Embryonic facial prominence (tissue), 1 donor: ENCODE measurements around the gene DOCK10.
"Not testable (repeated sequence)": the region's sequence is repeated elsewhere in the genome, so short reads cannot be mapped to it uniquely, and the experiment has no call there.

Source experiments
- DNase-seq: peaks from one replicate; pipeline ENCODE4 v3.0.0-alpha.2; 2016; ENCODE audit errors: extremely low spot score

Gene DOCK10

DNA sequence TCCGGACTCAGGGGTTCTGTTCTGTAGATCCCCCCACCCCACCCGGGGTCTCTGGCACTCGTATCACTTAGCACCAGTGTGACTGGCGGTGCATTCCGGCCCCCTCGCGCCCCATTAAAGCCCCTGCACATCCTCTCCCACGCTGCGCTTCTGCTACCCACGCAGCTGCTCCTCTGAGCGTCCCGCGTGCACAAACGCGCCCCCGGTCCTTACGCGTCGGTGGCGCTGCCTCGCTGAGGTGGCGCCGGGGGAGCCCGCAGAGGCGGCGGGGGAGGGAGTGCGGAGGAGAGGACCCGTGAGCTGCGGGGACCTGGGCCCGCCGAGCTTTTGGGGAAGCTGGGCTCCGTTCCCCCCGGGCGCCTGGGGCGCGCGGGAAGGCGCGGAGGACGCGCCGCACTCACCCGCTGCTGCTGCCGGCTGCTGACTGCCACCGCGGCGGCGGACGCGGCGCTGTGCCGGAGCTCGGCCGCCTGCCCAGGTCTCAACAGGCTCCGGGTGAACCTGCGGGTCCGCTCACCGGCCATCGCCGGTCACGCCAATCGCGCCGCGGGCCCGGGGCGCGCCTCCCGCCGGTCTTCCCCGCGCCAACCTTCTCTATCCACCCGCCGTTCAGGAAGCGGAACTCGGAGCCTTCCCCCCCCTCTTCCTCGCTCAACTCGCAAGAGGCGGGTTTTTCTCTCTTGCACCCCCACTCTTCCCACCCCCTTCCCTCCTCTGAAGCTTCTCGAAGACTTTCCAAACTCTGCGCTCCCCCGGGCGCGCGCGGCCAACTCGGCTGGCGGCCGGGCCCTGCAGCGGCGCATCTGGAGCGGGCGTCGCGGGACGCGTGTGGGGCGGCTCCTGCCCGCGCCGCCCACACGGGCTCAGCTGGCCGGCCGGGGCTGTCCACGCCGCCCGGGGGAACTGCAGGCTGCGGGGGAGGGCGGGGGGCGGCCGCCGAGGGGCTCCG lies at the start of gene DOCK10:
Gene DOCK10, minus strand, starts transcription at position 618 of the 949 bp plus-strand sequence. Its CDS starts 94 bp downstream, at position 524.
- no peak for DNase-seq

DNA sequence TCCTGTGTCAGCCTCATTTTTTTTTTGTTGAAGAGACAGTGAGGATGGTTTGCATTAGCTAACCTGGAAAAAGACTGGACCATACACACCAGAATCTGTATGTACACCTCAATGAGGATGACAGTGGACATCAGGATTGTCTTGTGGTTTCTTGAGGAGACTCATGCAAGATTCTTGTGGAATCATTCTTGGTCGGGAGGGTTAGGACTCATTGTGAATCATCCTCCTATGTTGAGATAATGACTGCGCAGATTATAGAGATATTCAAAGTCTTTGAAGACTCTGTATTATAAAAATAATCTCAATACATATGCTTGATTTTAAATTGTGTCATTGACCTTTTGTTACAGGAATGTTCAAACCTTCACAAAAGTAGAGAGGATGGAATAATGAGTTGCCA lies 49.1 kb upstream of the DOCK10 start:
- no peak for DNase-seq

DNA sequence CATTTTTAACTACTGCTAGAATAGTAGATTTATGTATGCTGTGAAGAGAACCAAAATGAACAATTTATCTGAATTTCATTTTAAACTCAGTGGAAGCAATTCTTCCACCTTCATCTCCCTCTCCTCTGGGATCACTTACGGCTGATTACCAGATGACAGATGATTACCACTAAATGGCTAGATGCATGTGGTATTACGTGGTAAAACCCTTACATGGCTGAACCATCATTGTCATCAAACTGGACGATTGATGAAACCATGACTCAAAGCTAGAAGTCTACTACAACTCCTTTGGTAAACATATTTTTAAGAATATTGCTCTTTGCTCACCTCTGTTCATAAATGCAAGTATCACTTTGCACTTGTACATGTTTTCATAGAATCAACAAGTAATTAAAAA lies 48.5 kb upstream of the DOCK10 start:
- DNase-seq: no peak

DNA sequence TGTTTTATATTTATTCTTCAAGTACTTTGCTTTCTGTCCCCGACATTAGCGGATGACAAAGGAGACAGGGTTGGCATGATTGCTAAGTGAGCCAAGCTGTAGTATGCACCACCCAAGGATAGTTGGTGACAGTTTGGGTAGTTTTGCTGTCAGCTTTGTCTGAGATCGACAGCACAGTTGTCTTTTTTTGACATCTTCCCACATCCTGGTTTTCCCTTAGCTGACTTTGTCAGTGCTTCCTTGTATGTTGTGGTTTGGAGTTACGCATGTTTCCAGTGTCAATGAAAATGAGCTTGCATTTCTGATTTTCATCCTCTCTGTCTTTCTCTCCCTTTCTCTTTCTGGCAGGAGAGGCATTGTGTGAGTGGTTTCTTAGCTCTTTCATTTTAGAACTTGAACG lies 44.6 kb upstream of the DOCK10 start:
- DNase-seq: no peak

DNA sequence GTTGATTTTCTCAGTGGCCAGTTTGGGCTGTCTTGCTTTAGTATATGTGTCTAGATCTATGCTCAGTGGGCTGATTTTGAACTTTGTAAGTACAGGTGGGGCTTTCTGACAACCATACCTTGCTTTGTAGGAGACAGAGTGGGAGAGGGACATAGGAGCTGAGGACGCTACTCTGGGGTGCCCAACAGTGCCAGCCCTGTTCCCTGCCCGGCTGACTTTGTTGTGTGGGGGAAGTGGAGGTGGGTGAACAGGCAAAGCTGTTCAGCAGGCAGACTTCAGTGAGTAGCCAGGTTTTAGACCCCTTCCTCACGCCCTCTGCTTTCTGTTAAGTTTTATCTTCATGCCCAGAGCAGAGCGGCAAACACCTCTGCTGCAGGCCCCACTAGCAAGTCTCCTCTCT lies 44.2 kb upstream of the DOCK10 start:
- no peak for DNase-seq

DNA sequence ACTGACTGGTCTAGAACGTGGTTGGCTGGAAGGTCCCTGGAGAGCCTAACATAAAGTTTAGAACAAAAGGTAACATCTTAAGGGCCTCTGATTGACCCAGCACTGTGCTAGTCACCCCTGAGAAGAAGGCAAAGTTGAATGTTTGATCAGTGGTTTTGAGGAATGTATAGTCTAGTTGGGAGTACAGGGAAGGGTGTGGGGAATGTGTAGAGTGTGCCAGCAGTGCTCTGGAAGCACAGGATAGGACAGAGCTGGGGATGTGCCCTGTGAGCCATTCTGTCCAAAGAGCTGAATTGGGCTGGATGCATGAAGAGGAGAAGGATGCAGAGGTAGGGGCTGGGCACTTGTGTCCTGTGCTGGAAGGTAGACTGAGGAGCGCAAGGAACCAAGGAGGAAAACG lies 41.0 kb upstream of the DOCK10 start:
- no peak for DNase-seq

DNA sequence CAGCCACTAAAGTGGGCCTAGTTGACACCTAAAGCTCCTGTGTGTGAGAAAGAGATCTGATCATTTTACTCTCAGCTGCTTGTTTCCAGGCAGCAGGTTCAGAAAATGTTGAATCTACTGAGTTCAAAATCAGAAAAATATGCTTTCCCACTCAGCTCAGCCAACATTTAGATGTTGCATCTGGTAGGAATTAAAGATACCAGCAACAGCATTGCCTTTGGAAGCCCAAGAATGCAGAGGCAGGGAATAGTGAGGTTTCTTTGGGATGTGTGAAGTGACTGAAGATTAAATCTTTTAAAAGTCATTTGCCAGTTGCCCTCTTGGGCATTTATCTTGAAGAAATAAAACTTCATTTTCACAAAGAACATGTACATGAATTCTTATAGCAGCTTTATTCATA lies 33.9 kb upstream of the DOCK10 start:
- DNase-seq: peak; percentile 24

DNA sequence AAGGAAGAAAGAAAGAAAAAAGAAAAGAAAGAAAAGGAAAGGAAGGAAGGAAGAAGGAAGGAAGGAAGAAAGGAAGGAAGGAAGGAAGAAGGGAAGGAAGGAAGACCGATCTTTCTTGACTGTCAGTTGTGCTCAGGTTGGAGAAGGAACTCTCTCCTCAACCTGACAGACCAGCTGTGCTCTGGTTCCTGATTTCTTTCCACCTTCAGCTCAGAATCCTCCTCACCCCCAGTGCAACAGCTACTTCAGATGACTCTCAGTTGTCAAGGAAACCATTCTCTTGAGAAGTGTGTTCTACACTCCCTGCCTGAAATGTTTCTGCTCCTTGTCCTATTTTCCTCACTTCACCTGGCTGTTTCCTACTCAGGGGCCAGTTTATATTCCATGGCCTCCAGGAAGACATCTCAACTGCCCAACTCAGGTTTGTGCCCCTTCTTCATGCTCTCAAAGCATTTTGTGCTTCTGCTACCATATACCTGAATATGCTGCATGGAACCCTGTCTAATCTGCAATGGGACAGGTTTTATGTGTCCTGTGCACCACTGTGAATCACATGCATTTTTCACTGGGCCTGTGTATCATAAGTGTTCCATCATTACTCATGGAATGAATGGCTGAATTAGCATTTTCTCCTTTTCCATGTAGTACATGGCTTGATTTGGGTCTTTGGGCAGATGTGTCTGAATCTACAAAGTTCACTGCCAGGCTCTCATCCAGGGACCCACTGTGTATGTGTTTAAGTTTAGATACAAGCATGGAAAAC lies 32.8 kb upstream of the DOCK10 start:
- DNase-seq: no peak

DNA sequence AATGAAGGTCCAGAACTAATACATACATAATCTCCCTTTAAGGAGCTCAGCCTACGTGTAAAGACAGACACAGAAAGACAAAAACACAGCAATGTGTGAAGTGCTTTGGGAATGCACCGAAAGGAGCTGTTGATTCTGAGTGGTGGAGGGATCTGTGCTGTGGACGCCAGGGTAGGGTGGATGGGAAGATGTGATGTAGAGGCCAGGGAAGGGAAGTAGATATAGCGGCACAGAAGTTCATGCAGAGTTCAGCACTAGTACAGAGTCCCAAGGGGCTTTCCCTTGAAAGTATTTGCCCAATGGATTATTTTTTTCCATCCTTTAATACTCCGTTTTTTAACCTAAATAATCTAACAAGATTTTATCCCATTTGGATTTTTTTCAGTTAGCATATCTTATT lies 32.1 kb upstream of the DOCK10 start:
- no peak for DNase-seq

DNA sequence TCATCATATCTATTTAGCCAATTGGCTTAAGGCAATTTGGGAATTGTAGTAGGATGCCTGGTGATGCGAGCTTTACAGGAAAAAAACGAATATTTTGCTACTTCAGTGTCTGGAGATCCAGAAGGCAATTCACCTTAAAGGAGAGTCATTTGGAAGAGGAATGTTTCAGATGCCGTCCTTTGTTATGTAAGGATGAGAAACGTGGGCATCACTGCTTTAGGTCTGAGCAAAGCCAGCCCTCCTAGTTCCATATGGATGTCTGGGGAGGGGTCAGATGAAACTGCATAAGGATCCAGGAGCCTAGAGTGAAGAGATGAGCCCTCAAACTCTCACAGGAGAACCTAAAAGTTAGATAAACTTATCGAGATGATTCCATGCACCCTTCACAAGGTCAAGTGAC lies 30.9 kb upstream of the DOCK10 start:
- DNase-seq: no peak

DNA sequence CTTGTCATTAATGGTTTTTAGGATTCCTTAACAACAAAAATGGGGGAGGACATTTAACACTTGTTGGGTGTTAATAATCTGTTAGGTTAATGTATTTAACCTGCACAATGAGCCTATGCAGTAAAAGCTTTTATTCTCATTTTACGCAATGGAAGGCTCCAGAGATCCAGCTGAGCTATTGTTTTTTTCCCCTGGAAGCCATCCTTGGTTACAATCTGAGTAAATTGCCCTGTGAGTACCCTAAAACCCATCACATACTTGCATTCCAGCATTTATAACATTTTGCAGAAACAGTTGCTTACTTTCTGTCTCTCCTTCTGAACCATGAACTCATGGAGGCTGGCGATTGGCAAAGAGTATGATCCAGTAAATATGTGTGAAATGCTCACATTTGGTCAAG lies 30.2 kb upstream of the DOCK10 start:
- no peak for DNase-seq

DNA sequence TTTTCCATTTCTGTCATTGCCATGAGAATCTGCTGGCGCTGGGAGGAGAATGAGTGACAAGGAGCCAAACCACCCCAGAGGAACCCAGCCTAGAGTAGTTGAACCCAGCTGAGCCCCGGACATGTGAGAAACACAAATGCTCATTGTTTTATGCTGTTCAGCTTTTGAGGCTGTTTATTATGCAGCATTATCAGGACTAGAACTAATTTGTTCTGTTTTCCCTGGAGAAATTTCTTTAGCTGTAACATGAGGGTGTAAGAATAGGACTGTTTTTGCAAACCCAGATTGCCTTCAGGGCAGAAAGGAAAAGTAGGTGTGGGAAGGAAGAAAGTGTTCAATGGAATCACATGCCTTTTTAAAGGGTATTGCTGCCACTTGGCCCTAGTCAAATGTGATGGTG lies 28.5 kb upstream of the DOCK10 start:
- DNase-seq: no peak

DNA sequence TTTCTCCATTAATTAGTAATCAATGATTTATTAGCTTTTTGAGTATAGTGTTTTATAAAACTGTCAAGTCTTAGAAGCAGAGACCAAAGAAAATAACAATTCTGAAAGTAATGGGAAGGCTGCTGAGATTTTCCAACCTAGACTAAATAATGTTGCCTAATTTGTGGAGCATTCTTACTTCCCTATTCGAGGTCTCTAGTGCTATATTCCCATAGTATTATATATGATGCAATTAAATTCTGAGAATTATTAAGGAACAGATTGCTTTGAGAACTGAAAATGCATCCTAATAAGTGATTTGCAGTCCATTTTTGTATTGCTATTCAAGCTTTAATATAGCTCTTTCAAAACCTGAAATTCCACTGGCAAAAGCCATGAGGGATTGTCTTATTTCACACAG lies 27.7 kb upstream of the DOCK10 start:
- no peak for DNase-seq

DNA sequence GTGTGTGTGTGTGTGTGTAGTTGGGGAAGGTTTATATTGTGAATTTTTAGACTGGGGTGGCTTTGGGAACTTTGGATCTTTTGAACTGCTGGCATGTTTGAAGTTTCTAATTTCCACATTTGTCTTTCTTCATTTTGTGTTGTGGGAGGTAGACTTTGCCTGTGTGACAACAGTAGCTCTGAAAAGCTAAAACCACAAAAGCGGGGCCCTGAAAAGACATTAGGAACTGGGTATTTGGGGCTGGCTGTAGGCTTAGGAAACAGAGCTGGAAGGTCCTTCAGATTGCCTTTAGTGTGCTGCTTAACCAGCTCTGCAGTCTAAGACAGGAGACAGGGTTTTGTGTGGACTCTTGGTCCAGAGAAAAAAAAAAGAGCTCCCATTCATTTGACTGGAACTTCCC lies 27.2 kb upstream of the DOCK10 start:
- no peak for DNase-seq

DNA sequence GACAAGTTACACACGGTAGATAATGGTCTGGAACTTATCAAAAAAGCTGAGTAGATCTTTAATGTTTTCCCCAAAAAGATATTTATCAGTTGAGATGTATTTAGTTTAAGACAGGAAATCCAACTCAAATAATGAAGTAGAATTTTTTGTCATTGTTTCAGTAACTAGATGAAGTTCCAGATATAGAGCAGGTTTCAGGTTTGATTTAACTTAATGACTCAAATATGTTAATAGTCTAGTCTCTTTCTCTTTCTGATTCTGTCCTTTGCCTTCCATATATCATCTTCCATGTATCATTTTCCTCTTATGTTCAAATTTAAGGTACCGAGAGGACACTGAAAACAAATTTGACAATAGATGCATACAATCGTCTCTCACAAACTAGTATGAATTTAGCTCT lies 23.6 kb upstream of the DOCK10 start:
- no peak for DNase-seq

DNA sequence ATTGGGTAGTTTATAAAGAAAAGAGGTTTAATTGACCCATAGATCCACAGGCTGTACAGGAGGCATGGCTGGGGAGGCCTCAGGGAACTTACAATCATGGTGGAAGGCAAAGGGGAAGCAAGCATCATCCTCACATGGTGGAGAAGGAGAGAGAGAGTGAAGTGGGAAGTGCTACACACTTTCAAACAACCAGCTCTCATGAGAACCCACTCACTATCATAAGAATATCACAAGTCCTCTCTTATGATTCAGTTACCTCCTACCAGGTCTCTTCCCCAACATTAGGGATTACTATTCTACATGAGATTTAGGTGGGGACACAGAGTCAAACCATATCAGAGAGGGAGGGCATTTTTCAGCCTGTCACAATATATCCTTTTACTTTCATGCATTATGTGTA lies 22.7 kb upstream of the DOCK10 start:
- DNase-seq: no peak

DNA sequence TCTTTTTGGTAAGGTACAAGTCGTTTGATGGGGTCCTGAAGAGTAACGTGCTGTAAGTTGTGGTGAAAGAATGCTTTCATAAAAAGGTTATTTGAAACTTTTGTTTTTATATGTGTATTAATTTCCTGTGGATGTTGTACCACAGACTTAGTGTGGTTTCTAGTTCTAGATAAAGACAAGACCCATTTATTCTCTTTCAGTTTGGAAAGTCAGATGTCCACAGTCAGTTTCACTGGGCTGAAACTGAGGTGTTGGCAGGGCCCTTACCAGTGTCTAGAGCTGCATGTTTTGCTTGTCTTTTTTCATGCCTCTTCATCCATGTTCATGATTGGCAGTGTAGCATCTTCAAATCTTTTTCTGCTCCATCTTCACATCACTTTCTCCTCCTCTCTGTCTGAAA lies 22.1 kb upstream of the DOCK10 start:
- no peak for DNase-seq

DNA sequence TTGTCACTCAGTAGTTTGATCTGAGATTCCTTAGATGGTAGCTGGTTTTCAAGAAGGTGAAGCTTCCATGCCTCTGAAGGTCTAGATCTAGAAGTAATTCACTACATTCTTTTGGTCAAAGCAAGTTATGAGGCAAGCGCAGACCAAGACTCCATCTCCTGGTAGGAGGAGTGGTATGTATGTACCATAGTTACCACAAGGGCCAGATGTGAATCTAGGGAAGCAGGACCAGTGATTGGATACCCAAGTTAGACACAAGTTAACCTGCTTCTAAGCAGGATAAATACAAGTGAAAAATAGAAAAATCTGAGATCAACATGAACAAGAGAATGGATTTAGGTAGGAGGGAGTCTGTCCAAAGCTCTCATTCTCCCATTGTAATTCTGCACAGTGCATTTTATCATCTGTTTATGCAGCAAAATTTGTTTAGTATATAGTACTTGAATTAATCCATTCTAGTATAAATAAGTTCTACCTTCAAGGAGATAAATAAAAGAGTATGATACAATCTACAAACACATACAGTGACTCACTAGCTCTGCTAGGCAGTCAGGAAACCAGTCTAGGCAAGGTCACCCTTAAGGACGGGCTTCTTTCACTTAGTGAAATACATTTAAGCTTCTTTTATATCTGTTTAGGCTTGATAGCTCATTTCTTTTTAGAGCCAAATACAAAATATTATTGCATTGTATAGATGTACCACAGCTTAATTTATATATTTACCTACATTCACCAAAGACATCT lies 14.2 kb upstream of the DOCK10 start:
- DNase-seq: no peak

DNA sequence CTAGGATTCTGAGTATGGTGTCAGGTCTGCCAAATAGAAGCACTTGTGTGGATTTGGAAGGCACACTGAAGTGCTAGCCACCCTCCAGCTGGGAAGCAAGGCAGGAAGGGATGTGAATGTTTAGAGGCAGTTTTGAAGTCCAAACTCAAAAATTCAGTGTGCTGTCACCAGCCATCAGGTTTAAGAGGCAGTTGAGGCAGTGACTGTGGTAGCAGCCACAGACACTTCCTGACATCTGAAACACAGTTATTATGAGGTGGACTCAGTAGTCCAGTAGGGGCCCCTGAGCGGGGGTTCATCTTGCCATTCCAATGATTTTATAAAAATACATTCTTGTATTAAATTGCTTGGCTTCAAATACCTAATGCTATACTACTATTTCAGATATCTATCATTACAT lies 13.4 kb upstream of the DOCK10 start:
- no peak for DNase-seq

DNA sequence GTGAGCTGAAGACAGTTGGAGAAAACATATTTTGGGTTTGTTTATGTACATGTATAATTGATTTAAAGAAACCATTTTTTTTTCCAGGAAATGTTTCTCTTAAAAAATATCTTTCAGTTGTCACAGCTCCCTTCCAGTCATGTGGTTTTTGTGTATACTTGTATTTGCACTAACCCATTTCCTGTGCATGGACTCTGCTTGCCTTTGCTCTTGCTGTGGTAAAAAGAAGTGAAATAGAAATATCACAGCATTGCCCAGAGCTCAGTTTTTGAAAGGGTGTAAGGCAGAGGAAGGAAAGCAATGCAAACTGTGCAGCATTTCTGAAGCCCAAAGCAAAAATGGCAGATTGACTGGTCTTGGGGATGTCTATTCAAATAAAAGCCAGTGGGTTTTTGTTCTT lies 10.4 kb upstream of the DOCK10 start:
- no peak for DNase-seq

DNA sequence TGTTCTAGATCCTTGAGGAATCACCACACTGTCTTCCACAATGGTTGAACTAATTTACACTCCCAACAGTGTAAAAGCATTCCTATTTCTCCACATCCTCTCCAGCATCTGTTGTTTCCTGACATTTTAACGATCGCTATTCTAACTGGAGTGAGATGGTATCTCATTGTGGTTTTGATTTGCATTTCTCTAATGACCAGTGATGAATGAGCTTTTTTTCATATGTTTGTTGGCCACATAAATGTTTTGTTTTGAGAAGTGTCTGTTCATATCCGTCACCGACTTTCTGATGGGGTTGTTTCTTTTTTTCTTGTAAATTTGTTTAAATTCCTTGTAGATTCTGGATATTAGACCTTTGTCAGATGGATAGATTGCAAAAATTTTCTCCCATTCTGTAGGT lies 5.2 kb upstream of the DOCK10 start:
- DNase-seq: not testable (repeated sequence)

DNA sequence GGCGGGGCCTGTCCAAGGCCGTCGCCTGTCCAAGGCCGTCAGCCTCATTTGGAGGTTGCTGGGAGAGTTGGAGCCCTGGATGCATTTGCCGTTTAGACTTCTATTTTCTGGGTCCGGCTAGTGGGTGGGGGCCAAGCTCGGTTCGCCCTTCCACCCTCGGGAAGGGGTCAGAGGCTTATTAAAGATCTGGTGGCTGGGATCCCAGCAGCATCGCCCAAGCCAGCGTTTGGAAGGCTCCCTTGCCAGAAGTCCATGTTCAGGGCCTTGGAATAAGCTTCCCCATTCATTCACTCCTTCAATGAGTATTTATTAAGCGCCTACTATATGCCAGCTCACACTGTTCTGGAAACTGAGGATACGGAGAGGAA lies 516 bp upstream of the DOCK10 start:
- no peak for DNase-seq
